ENCODE measurements around the gene ABR.

ABR gene

DNA sequence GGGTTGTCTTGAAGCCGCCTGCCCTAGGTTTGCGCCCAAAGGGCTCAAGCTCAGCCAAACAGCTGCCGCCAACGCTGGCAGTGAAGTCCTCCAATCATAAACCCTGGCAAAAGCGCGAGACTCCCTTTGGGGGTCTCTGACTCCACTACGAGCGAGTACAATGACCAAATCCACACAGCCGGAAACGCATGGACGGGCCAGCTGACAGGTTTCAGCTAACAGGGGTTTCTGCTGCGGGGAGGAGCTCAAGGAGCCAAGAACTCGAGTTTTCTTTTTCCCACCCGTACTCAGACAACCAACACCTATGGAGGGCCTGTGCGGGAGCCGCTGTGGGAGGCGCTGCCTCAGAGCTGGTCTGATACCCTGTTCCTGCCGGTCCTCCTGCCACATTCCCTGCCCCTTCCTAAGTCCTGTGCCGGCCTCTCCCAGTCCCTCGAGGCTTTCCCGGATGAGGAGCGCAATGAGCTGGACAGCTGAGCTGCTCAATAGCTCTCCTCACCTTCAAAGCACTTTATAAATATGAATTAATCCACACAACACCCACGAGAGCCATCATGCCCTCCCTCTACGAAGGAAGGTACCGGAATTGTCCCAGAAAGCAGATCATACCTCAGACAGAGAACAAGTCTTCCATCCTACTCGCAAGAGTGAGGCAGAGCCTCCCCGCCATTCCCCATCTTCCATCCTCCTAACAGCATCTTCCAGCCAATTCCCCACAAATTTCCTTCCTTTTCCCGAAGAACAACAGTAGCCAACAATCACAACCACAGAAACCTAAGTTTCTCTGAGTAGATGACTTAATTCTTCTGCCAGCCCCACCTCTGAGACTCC, 6.1 kb downstream of the ABR start:
- TF ChIP-seq, protein P1, sequence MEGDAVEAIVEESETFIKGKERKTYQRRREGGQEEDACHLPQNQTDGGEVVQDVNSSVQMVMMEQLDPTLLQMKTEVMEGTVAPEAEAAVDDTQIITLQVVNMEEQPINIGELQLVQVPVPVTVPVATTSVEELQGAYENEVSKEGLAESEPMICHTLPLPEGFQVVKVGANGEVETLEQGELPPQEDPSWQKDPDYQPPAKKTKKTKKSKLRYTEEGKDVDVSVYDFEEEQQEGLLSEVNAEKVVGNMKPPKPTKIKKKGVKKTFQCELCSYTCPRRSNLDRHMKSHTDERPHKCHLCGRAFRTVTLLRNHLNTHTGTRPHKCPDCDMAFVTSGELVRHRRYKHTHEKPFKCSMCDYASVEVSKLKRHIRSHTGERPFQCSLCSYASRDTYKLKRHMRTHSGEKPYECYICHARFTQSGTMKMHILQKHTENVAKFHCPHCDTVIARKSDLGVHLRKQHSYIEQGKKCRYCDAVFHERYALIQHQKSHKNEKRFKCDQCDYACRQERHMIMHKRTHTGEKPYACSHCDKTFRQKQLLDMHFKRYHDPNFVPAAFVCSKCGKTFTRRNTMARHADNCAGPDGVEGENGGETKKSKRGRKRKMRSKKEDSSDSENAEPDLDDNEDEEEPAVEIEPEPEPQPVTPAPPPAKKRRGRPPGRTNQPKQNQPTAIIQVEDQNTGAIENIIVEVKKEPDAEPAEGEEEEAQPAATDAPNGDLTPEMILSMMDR (IDR thresholded peaks at IDR 0.05; ENCODE audit: insufficient read depth, missing control alignments) = no peak
- DNase-seq (ENCODE audit: insufficient read length, low spot score) = no peak

GRCh38 chr17:1171953-1172352, 7.8 kb downstream of the ABR start:
- DNase-seq (ENCODE audit: insufficient read length, low spot score) = no peak
- FAIRE-seq = no peak

More for the DNA sequence above, 6.1 kb downstream of the ABR start:
- no peak for FAIRE-seq

DNA sequence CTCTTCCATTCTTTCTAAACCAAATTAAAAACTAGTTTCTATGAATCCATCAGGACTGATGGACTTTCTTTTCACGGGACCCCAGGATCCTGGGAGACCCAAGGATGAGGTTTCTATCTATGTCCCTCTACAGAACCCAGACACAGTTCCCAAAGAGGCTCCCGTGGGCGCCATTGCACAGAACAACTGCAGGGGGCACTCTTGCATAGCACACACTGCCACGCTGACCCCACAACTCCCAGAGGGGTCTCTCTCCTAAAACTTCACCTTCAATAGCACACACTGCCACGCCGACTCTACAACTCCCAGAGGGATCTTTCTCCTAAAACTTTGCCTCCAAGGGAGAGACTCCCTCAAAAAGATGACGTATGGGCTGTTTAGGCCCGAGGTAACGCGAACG, 9.0 kb downstream of the ABR start:
- FAIRE-seq = no peak
- TF ChIP-seq, protein P1 (IDR thresholded peaks at IDR 0.05; ENCODE audit: insufficient read depth, missing control alignments) = no peak

More at GRCh38 chr17:1171953-1172352, 7.8 kb downstream of the ABR start:
- TF ChIP-seq, protein P1 (IDR thresholded peaks at IDR 0.05; ENCODE audit: insufficient read depth, missing control alignments) = no peak

DNA sequence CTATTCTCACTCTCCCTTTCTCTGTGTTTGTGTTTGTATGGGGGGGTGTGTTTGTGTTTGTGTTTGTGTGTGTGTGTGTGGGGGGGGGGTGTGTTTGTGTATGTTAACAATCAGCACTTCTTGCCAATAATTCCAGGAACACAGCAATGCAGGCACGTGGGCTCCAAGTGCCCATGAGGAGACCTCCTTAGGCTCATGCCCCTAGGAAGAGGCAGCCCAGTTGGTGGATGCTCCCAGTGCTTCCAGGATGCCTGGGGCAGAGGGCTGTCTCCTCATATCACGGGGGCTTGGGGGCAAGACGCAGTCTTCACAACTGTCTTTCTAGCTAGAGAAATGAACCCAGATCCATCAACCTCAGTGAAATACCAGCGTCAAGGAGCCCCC, 9.9 kb downstream of the ABR start:
- no peak for FAIRE-seq
- DNase-seq (ENCODE audit: insufficient read length, low spot score) = no peak
- TF ChIP-seq, protein P1 (IDR thresholded peaks at IDR 0.05; ENCODE audit: insufficient read depth, missing control alignments) = no peak

More for the DNA sequence above, 9.0 kb downstream of the ABR start:
- DNase-seq (ENCODE audit: insufficient read length, low spot score) = no peak

GRCh38 chr17:1169221-1169928, 10.4 kb downstream of the ABR start:
- DNase-seq (ENCODE audit: insufficient read length, low spot score) = no peak
- no peak for FAIRE-seq
- TF ChIP-seq, protein P1 (IDR thresholded peaks at IDR 0.05; ENCODE audit: insufficient read depth, missing control alignments) = no peak

- DNase-seq (ENCODE audit: insufficient read length, low spot score) = no peak
- TF ChIP-seq, protein P1 (IDR thresholded peaks at IDR 0.05; ENCODE audit: insufficient read depth, missing control alignments) = no peak
- no peak for FAIRE-seq
Observed at GRCh38 chr17:1168533-1169220, 11.1 kb downstream of the ABR start.
